Activated CD8-positive, alpha-beta memory T cell treated with anti-CD3 and anti-CD28 coated beads, Interleukin-2, amount 10 ng/mL, durations not matched to agents 7 days and 5 days (primary cell): Measurements from ENCODE around the gene MTHFSD. TPM values are rescaled to one million over a fixed set of nuclear protein-coding genes. Genes with fewer than 3 reads are reported as not detected.

ENCODE experiments used
- ATAC-seq: fragments of 150-1000 bp; cut with Tn5 transposase; one replicate; pipeline ENCODE4 v1.10.0; 2021; ENCODE audit warnings: moderate library complexity
- CTCF ChIA-PET: fragments of 350-600 bp; sonication (Branson Sonifier 250); formaldehyde crosslinking; loops from one replicate; lab custom pipeline; 2021; ENCODE audit warnings: antibody characterized with exemption; lab: Charles Lee
- DNase-seq: peaks from one replicate; pipeline ENCODE4 v3.0.0-alpha.2; 2020
- H3K27ac Mint-ChIP-seq: one replicate; pipeline ENCODE4 v1.8.0; 2021; ENCODE audit warnings: mild to moderate bottlenecking, mixed read lengths
- H3K27me3 Mint-ChIP-seq: one replicate; pipeline ENCODE4 v1.8.0; 2021; ENCODE audit warnings: mixed read lengths
- H3K36me3 Mint-ChIP-seq: one replicate; pipeline ENCODE4 v1.8.0; 2021; ENCODE audit warnings: mild to moderate bottlenecking, mixed read lengths
- H3K4me1 Mint-ChIP-seq: one replicate; pipeline ENCODE4 v1.8.0; 2021; ENCODE audit warnings: mixed read lengths
- H3K4me3 Mint-ChIP-seq: one replicate; pipeline ENCODE4 v1.8.0; 2021; ENCODE audit warnings: mild to moderate bottlenecking, moderate library complexity, mixed read lengths
- H3K9me3 Mint-ChIP-seq: one replicate; pipeline ENCODE4 v1.8.0; 2022; ENCODE audit warnings: low read depth, mixed read lengths
- total RNA-seq, 2 experiments: library from RNA; stranded (reverse); gene quantifications; one replicate each; pipeline ENCODE4 v1.2.3, GENCODE V29; 2021

MTHFSD gene
- total RNA-seq, 2 experiments from 2014 or later, result 23.2 to 25.3 TPM

GRCh38 chr16:86512860-86513470, 42.1 kb downstream of the MTHFSD start:
- H3K9me3 Mint-ChIP-seq, result no peaks in the 10 kb centered on the region
- CTCF ChIA-PET, result no interaction called here
- peaks cover 3% of the 10 kb centered on the region for H3K36me3 Mint-ChIP-seq
- H3K4me1 Mint-ChIP-seq, result peaks cover 7% of the 10 kb centered on the region
- no peak overlapping the region for H3K27ac Mint-ChIP-seq
- peaks cover 69% of the 10 kb centered on the region for H3K27me3 Mint-ChIP-seq
- ATAC-seq, result no peak
- no peak for DNase-seq
- no peak overlapping the region for H3K4me3 Mint-ChIP-seq

GRCh38 chr16:86512301-86512859, 42.7 kb downstream of the MTHFSD start:
- Mint-ChIP-seq H3K4me1 (peaks cover 12% of the 10 kb centered on the region), H3K4me3 (no peak overlapping the region), H3K27ac (no peak overlapping the region), H3K27me3 (peaks cover 69% of the 10 kb centered on the region), H3K9me3 (no peaks in the 10 kb centered on the region), H3K36me3 (peaks cover 6% of the 10 kb centered on the region)
- CTCF ChIA-PET, result no interaction called here
- no peak for ATAC-seq
- no peak for DNase-seq

- CTCF ChIA-PET, result no interaction called here
- DNase-seq (no peak), ATAC-seq (no peak)
- Mint-ChIP-seq H3K36me3 (peaks cover 6% of the 10 kb centered on the region), H3K4me1 (peaks cover 12% of the 10 kb centered on the region), H3K4me3 (no peak overlapping the region), H3K27ac (peak overlapping the region; percentile 68), H3K27me3 (peaks cover 70% of the 10 kb centered on the region), H3K9me3 (no peaks in the 10 kb centered on the region)
Measured at GRCh38 chr16:86511317-86512161, 43.5 kb downstream of the MTHFSD start.

- peaks cover 14% of the 10 kb centered on the region for H3K4me1 Mint-ChIP-seq
- H3K27me3 Mint-ChIP-seq, result peaks cover 70% of the 10 kb centered on the region
- CTCF ChIA-PET, result no interaction called here
- H3K27ac Mint-ChIP-seq, result peak within 1 kb of the TSS; percentile 59
- ATAC-seq, result no peak
- peaks cover 7% of the 10 kb centered on the region for H3K36me3 Mint-ChIP-seq
- no peaks in the 10 kb centered on the region for H3K9me3 Mint-ChIP-seq
- no peak within 1 kb of the TSS for H3K4me3 Mint-ChIP-seq
- no peak for DNase-seq
Measured at GRCh38 chr16:86510465-86511261, 44.4 kb downstream of the MTHFSD start, which contains the start of gene FOXF1. Gene FOXF1, plus strand, starts transcription at chr16:86510527. Its CDS starts 43 bp downstream, at chr16:86510570.

- Mint-ChIP-seq H3K27ac (no peak overlapping the region), H3K4me3 (no peak overlapping the region), H3K9me3 (no peaks in the 10 kb centered on the region), H3K4me1 (peaks cover 17% of the 10 kb centered on the region), H3K36me3 (peaks cover 7% of the 10 kb centered on the region), H3K27me3 (peaks cover 70% of the 10 kb centered on the region)
- ATAC-seq, result peak; percentile 32
- no peak for DNase-seq
- CTCF ChIA-PET, result interaction anchor here (1.1 kb wide), 1 partner anchor 8 kb away, joined by 3 read pairs; no protein-coding TSS in a partner anchor
Measured at GRCh38 chr16:86509759-86510464, 45.1 kb downstream of the MTHFSD start.

- H3K36me3 Mint-ChIP-seq, result peaks cover 7% of the 10 kb centered on the region
- DNase-seq, result peak; percentile 41
- CTCF ChIA-PET, result interaction anchor here (1.1 kb wide), 1 partner anchor 9 kb away, joined by 3 read pairs; no protein-coding TSS in a partner anchor
- no peaks in the 10 kb centered on the region for H3K9me3 Mint-ChIP-seq
- peak; percentile 45 for ATAC-seq
- peak overlapping the region; percentile 68 for H3K27ac Mint-ChIP-seq
- peaks cover 17% of the 10 kb centered on the region for H3K4me1 Mint-ChIP-seq
- H3K4me3 Mint-ChIP-seq, result peak overlapping the region; percentile 63
- peaks cover 70% of the 10 kb centered on the region for H3K27me3 Mint-ChIP-seq
Measured at GRCh38 chr16:86508947-86509758, 45.9 kb downstream of the MTHFSD start.

GRCh38 chr16:86508028-86508946, 46.7 kb downstream of the MTHFSD start:
- H3K27me3 Mint-ChIP-seq, result peaks cover 72% of the 10 kb centered on the region
- H3K4me3 Mint-ChIP-seq, result peak overlapping the region; percentile 53
- peak overlapping the region; percentile 81 for H3K27ac Mint-ChIP-seq
- H3K36me3 Mint-ChIP-seq, result peaks cover 7% of the 10 kb centered on the region
- no peak for DNase-seq
- CTCF ChIA-PET, result interaction anchor here (1.1 to 1.7 kb wide), 2 partner anchors 9 to 10 kb away, joined by 3 to 4 read pairs; no protein-coding TSS in a partner anchor
- H3K4me1 Mint-ChIP-seq, result peaks cover 17% of the 10 kb centered on the region
- no peak for ATAC-seq
- H3K9me3 Mint-ChIP-seq, result no peaks in the 10 kb centered on the region

- peaks cover 7% of the 10 kb centered on the region for H3K36me3 Mint-ChIP-seq
Measured at GRCh38 chr16:86507173-86508027, 47.6 kb downstream of the MTHFSD start.

GRCh38 chr16:86505899-86506864, 48.9 kb downstream of the MTHFSD start:
- ATAC-seq (no peak), DNase-seq (no peak)
- CTCF ChIA-PET, result interaction anchor here (0.8 to 1.5 kb wide), 2 partner anchors 12 to 58 kb away, joined by 3 to 4 read pairs; no protein-coding TSS in a partner anchor
- H3K4me1 Mint-ChIP-seq, result peaks cover 17% of the 10 kb centered on the region
- peaks cover 7% of the 10 kb centered on the region for H3K36me3 Mint-ChIP-seq
- H3K9me3 Mint-ChIP-seq, result no peaks in the 10 kb centered on the region
- no peak overlapping the region for H3K4me3 Mint-ChIP-seq
- H3K27ac Mint-ChIP-seq, result peak overlapping the region; percentile 56
- peaks cover 75% of the 10 kb centered on the region for H3K27me3 Mint-ChIP-seq

More at GRCh38 chr16:86507173-86508027, 47.6 kb downstream of the MTHFSD start:
- ATAC-seq, result no peak
- H3K4me1 Mint-ChIP-seq, result peaks cover 17% of the 10 kb centered on the region
- CTCF ChIA-PET, result interaction anchor here (1.5 to 1.7 kb wide), 2 partner anchors 10 to 57 kb away, joined by 4 read pairs; no protein-coding TSS in a partner anchor
- DNase-seq, result no peak
- H3K27me3 Mint-ChIP-seq, result peaks cover 72% of the 10 kb centered on the region
- peak overlapping the region; percentile 53 for H3K4me3 Mint-ChIP-seq
- H3K9me3 Mint-ChIP-seq, result no peaks in the 10 kb centered on the region
- peak overlapping the region; percentile 81 for H3K27ac Mint-ChIP-seq
